Measurements from ENCODE around the gene RCE1. TPM values are rescaled to one million over a fixed set of nuclear protein-coding genes. Genes with fewer than 3 reads are reported as not detected.

Gene RCE1
- total RNA-seq, 2 donors from 2014 or later, result 7.9 to 9.1 TPM

DNA sequence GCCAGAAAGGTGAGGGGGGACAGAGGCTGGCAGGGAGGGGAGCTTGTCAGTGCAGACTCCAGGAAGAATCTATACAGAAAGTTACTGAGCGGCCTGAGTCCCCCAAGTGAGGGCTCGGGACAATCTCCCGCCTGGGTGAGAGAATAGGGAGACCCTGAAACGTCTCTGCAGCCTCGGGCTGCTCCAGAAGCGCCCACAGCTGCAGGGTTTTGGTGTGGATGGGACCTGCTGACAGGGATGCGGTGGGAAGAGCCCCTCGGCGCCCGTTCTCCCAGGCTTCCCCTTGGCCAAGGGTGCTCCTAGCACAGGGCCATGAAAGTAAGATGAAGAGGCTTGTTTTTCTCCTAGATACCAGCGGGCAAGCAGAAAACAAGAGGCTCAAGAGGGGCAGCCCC, 743 bp upstream of the RCE1 start:
- no peak for DNase-seq (ENCODE audit: low spot score)
- intact Hi-C loops (cut with DNase I), result no loop called here

GRCh38 chr11:66843776-66844495, 695 bp downstream of the RCE1 start:
- intact Hi-C loops (cut with DNase I), result no loop called here
- DNase-seq (ENCODE audit: low spot score), result no peak

DNA sequence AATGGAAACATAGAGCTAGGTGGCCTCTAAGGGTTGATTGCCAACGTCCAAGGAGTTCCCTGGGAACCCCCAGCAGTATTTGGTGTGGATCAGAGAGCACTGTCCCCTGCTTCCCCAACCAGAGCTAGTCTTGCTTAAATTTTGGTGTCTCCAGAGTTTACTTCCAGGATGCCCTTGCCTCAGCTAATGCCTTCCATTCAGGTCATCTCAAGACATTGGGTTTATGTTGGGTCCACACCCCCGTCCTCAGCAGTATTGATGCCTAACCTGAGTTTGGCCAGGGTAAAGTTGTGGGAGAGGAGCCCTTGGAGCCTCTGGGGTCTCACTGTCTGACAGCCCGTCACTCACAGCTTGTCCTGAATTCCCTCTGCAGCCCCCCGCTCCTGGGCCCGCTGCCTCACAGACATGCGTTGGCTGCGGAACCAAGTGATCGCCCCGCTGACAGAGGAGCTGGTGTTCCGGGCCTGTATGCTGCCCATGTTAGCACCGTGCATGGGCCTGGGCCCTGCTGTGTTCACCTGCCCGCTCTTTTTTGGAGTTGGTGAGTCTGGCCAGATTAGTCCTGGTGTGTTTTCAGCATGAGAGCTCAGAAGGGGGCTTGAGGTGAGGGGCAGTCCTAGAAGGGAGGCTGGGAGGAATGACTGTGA, 1.4 kb downstream of the RCE1 start:
- DNase-seq (ENCODE audit: low spot score), result no peak
- intact Hi-C loops (cut with DNase I), result no loop called here

GRCh38 chr11:66845143-66845875, 2.1 kb downstream of the RCE1 start:
- intact Hi-C loops (cut with DNase I), result no loop called here
- DNase-seq (ENCODE audit: low spot score), result no peak

DNA sequence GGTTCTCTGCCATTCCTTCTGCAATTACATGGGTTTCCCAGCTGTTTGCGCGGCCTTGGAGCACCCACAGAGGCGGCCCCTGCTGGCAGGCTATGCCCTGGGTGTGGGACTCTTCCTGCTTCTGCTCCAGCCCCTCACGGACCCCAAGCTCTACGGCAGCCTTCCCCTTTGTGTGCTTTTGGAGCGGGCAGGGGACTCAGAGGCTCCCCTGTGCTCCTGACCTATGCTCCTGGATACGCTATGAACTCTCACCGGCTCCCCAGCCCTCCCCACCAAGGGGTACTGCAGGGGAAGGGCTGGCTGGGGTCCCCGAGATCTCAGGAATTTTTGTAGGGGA, 2.6 kb downstream of the RCE1 start:
- no peak for DNase-seq (ENCODE audit: low spot score)
- intact Hi-C loops (cut with DNase I), result no loop called here

GRCh38 chr11:66846671-66847091, 3.4 kb downstream of the RCE1 start:
- no peak for DNase-seq (ENCODE audit: low spot score)

DNA sequence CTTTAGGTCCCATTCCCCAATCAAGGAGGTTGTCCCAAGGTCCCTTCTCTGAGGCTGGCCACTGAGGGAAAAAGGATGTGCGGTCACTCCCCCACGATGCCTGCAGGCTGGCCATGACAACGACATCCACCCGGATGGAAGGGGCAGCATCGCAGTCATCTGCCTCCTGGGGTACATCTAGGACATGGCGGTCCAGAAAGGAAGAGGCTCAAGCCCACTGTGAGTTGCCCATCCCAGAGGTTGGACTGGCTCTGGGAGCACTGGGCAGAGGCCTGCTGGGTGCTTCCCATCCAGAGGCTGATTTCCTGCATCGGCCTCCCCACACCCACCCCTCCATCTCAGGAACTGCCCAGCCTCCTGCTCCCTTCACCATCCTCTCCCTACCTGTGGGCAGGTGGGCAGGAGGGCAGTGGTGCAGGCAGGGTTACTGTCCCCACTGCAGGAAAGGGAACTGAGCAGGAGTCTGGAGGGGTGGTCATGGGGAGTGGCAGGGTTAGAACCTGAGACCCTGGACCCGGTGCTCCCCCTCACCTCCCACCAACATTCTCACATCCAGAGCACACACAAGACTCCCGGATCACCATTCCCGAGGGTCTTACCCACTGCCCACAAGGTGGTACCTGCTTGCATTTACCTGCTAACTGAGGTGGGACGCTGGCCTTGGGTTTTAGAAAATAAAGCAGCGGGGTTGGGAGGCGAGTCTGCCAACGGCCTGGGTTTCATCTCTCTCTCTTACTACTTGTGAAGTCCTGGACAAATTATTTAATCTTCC, 4.4 kb downstream of the RCE1 start:
- DNase-seq (ENCODE audit: low spot score), result no peak
- intact Hi-C loops (cut with DNase I), result no loop called here

More at GRCh38 chr11:66846671-66847091, 3.4 kb downstream of the RCE1 start:
- intact Hi-C loops (cut with DNase I), result no loop called here

- DNase-seq (ENCODE audit: low spot score), result no peak
- intact Hi-C loops (cut with DNase I), result no loop called here
These were observed 5.6 kb downstream of the RCE1 start for GRCh38 chr11:66848671-66849500.

DNA sequence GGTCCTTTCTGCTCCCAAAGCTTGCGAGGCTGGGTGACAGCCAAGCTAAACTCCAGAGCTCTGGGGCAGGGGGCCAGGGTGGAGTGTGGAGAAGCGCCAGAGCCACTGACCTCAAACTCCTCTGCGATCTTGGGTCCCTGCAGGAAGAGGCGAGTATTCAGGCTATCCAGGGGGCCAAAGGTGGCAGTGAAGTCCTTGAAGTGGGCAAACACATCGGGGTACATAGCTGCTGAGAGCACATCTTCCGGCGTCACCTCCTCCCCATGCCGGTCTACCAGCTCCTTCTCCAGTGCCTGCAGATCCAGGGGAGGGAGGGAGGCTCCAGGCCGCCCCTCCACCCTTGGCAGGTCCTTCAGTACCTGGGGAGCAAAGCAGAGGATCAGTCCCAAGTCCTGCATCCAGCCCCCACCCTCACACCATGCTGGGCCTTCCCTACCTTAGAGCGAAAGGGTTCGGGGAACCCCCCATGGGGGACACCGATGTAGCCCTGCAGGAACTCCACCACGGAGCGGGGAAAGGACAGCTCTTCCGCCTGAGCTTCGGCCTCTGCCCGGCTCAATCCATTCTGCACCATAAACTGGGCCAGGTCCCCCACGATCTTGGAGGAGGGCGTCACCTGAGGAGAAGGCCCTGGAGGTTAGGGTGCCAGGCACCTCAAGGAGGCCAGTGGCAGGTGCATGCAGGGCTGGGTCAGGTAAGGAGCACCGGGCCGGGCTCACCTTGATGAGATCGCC, 6.4 kb downstream of the RCE1 start:
- intact Hi-C loops (cut with DNase I), result no loop called here
- peak; percentile 78 for DNase-seq (ENCODE audit: low spot score)

DNA sequence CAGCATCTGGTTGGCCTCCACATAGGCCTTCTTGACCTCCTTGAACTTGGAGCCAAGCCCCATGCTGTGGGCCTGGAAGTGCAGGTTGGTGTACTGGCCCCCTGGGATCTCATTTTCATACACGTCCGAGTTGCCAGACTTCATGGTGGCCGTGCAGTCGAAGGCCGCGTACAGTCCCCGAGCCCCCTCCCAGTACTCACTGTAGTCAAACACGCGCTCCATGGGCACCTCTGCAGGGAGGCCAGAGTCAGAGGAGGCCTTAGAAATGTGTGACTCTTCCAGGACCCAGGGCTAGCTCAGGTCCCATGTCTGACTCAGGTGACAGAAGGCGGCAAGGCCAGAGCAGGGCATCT, 7.0 kb downstream of the RCE1 start:
- DNase-seq (ENCODE audit: low spot score), result no peak
- intact Hi-C loops (cut with DNase I), result no loop called here

DNA sequence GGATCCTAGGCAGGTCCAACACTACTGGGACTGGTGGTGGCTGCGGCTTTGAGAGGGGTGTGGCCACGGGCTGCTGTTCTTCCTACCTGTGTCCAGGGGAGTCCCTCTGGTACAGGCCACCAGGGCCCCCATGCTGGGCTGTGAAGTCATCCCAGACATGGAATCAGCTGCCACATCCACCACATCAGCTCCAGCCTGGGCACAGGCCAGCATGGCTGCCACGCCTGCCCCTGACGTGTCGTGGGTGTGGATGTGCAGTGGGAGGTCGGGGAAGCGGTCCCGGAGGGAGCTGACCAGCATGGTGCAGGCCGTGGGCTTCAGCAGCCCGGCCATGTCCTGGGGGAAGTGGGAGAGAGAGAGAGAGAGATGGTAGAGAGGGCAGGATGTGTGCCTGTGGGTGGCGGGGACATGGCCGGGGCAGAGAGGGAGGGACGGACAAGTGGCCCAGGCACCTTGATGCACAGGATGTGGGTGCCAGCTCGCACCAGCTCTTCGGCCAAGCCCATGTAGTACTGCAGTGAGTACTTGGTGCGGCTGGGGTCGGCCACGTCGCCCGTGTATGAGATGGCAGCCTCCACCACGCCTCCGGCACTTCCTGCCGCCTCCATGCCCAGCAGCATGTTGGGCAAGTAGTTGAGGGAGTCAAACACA, 7.5 kb downstream of the RCE1 start:
- peak; percentile 73 for DNase-seq (ENCODE audit: low spot score)
- intact Hi-C loops (cut with DNase I), result no loop called here

- intact Hi-C loops (cut with DNase I), result no loop called here
- peak; percentile 54 for DNase-seq (ENCODE audit: low spot score)
These were observed 8.0 kb downstream of the RCE1 start for GRCh38 chr11:66851239-66851596.

- intact Hi-C loops (cut with DNase I), result no loop called here
- peak; percentile 82 for DNase-seq (ENCODE audit: low spot score)
These were observed 8.6 kb downstream of the RCE1 start for GRCh38 chr11:66851698-66852465.

DNA sequence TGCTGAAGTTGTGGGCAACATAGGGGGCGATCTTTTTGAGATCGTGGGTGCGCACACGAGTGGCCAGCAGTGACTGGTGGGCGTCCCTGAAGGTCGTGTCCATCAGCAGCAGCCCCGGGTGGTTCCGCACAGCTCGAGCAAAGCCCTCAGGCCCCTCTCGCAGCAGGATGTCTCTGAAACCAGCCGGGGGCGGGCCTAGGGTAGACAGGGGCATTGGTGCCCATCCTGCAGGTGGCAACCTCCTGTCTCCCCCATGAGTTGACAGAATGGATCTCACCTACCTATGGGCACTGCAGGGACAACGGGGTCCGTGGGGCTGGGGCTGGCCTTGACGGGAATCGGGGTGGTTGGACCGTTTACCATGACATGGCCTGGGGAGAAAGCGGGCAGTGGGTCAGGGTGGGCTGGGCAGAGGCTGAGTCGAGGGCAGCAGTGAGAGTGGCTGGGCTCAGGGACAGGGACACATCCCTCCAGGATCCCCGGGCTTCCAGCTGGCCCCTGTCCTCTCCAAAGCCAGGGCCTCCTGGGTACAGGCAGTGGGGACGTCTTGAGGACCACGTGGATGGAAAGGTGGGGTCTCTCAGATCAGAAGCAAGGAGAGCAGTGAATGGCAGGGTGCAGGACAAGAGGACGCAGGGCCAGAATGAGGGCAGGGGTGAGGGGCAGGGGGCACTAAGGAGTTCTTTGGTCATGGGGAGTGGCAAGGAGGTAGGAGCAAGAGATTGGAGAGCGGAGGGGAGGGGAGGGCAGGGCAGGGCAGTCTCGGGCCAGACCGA, 9.4 kb downstream of the RCE1 start:
- peak; percentile 78 for DNase-seq (ENCODE audit: low spot score)
- intact Hi-C loops (cut with DNase I), result no loop called here

- intact Hi-C loops (cut with DNase I), result no loop called here
- DNase-seq (ENCODE audit: low spot score), result peak; percentile 56
These were observed 10.3 kb downstream of the RCE1 start for GRCh38 chr11:66853242-66854229.

Measured in posterior vena cava (tissue), 2 donors.